ENCODE data around the gene GLYATL3.

The GLYATL3 gene

DNA sequence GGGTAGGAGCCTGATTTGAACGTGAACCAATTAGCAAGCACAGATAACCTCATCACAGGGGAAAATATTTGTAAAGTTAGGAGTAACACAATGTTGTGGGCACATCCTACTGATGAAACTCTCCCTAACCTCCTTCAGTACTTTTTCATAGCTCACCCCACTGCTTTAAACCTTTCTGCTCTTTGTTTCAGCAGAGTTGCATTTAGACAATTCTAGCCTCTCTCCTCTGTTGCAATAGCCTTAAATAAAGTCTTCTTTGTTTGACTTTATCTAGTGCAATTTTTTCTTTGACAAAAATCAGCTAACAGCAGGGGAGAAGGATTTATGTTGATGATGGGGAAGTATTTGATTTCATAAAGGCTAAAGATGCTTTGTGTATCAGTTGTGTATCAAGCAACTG lies 64.8 kb downstream of the GLYATL3 start:
- TF ChIP-seq, protein P1, sequence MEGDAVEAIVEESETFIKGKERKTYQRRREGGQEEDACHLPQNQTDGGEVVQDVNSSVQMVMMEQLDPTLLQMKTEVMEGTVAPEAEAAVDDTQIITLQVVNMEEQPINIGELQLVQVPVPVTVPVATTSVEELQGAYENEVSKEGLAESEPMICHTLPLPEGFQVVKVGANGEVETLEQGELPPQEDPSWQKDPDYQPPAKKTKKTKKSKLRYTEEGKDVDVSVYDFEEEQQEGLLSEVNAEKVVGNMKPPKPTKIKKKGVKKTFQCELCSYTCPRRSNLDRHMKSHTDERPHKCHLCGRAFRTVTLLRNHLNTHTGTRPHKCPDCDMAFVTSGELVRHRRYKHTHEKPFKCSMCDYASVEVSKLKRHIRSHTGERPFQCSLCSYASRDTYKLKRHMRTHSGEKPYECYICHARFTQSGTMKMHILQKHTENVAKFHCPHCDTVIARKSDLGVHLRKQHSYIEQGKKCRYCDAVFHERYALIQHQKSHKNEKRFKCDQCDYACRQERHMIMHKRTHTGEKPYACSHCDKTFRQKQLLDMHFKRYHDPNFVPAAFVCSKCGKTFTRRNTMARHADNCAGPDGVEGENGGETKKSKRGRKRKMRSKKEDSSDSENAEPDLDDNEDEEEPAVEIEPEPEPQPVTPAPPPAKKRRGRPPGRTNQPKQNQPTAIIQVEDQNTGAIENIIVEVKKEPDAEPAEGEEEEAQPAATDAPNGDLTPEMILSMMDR (conservative IDR thresholded peaks at IDR 0.05; ENCODE audit: low read length), result no peak
- no peak for TF ChIP-seq EZH2phosphoT487 (IDR thresholded peaks at IDR 0.05; ENCODE audit: borderline replicate concordance)
- Histone ChIP-seq H3K79me2 (ENCODE audit: insufficient read depth, low read length) (no peaks in the 10 kb centered on the region), H3K36me3 (ENCODE audit: insufficient read depth, low read length) (no peaks in the 10 kb centered on the region), H3K9me3 (ENCODE audit: insufficient read depth, low read depth, low read length) (no peaks in the 10 kb centered on the region), H3K27me3 (ENCODE audit: insufficient read depth, low read length, poor library complexity, severe bottlenecking) (no peaks in the 10 kb centered on the region), H3F3A (ENCODE audit: low read depth) (no peaks in the 10 kb centered on the region), H3K4me2 (ENCODE audit: low read depth, low read length, poor library complexity, severe bottlenecking) (no peak overlapping the region), H2AFZ (ENCODE audit: low read length) (no peak overlapping the region), H3K4me3 (ENCODE audit: low read length, poor library complexity, severe bottlenecking) (no peak overlapping the region), H3K4me1 (ENCODE audit: insufficient read depth, low read length, poor library complexity, severe bottlenecking) (no peaks in the 10 kb centered on the region), H3K9ac (ENCODE audit: low read depth, low read length, poor library complexity, severe bottlenecking) (no peak overlapping the region), H3K9me2 (replicated peaks; ENCODE audit: low read depth, low read length) (no peaks in the 10 kb centered on the region), H4K20me1 (ENCODE audit: insufficient read depth, low read length, poor library complexity, severe bottlenecking) (no peaks in the 10 kb centered on the region)

DNA sequence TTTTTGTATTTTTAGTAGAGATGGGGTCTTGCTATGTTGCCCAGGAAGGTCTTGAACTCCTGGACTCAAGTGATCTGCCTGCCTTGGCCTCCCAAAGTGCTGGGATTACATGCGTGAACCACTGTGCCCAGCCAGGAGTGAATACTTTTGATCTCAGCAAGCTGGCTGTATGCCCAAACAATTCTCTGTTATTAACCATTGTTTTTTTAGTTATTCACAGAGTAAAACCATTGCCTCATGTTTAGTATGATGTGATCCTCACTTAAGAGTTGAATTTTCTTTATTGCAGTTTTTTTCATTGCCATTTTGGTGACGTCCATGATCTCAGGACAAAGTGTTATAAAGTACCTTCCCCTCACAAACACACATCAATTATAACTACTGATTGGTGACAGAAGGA lies 65.5 kb downstream of the GLYATL3 start:
- H3K4me3 ChIP-seq (ENCODE audit: low read length, poor library complexity, severe bottlenecking), result no peak overlapping the region
- no peak for TF ChIP-seq EZH2phosphoT487 (IDR thresholded peaks at IDR 0.05; ENCODE audit: borderline replicate concordance)
- TF ChIP-seq, protein P1 (conservative IDR thresholded peaks at IDR 0.05; ENCODE audit: low read length), result no peak
- H2AFZ ChIP-seq (ENCODE audit: low read length), result no peak overlapping the region
- no peak overlapping the region for H3K4me2 ChIP-seq (ENCODE audit: low read depth, low read length, poor library complexity, severe bottlenecking)
- no peaks in the 10 kb centered on the region for H3F3A ChIP-seq (ENCODE audit: low read depth)
- no peaks in the 10 kb centered on the region for H3K9me2 ChIP-seq (replicated peaks; ENCODE audit: low read depth, low read length)
- no peaks in the 10 kb centered on the region for H3K36me3 ChIP-seq (ENCODE audit: insufficient read depth, low read length)
- no peak overlapping the region for H3K9ac ChIP-seq (ENCODE audit: low read depth, low read length, poor library complexity, severe bottlenecking)
- H3K4me1 ChIP-seq (ENCODE audit: insufficient read depth, low read length, poor library complexity, severe bottlenecking), result no peaks in the 10 kb centered on the region
- H3K9me3 ChIP-seq (ENCODE audit: insufficient read depth, low read depth, low read length), result no peaks in the 10 kb centered on the region
- H3K27me3 ChIP-seq (ENCODE audit: insufficient read depth, low read length, poor library complexity, severe bottlenecking), result no peaks in the 10 kb centered on the region
- H4K20me1 ChIP-seq (ENCODE audit: insufficient read depth, low read length, poor library complexity, severe bottlenecking), result no peaks in the 10 kb centered on the region
- H3K79me2 ChIP-seq (ENCODE audit: insufficient read depth, low read length), result no peaks in the 10 kb centered on the region

DNA sequence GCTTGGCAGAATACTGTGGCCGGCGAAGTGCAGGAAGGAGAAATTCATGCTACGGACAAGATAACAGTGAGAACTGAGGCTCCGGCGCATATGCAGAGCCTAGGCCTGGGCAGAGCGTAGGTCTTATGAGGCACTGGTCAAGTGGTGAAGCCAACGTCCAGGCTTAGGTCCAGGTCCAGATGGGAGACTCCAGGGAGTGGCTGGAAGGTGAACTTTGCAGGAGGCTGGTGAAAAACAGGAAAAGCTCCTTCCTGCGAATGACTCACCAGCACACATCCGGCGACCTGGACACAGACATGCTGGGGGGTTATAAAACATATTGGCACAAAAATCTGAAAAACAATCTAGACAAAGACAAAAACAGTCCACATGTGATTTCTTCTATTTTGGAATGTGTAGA lies 66.1 kb downstream of the GLYATL3 start:
- H3K4me2 ChIP-seq (ENCODE audit: low read depth, low read length, poor library complexity, severe bottlenecking), result no peak overlapping the region
- H3K36me3 ChIP-seq (ENCODE audit: insufficient read depth, low read length), result no peaks in the 10 kb centered on the region
- no peak overlapping the region for H3K9ac ChIP-seq (ENCODE audit: low read depth, low read length, poor library complexity, severe bottlenecking)
- no peaks in the 10 kb centered on the region for H3K79me2 ChIP-seq (ENCODE audit: insufficient read depth, low read length)
- H3K9me3 ChIP-seq (ENCODE audit: insufficient read depth, low read depth, low read length), result no peaks in the 10 kb centered on the region
- H3K27me3 ChIP-seq (ENCODE audit: insufficient read depth, low read length, poor library complexity, severe bottlenecking), result no peaks in the 10 kb centered on the region
- no peaks in the 10 kb centered on the region for H3F3A ChIP-seq (ENCODE audit: low read depth)
- H4K20me1 ChIP-seq (ENCODE audit: insufficient read depth, low read length, poor library complexity, severe bottlenecking), result no peaks in the 10 kb centered on the region
- no peaks in the 10 kb centered on the region for H3K4me1 ChIP-seq (ENCODE audit: insufficient read depth, low read length, poor library complexity, severe bottlenecking)
- H3K4me3 ChIP-seq (ENCODE audit: low read length, poor library complexity, severe bottlenecking), result no peak overlapping the region
- no peak for TF ChIP-seq EZH2phosphoT487 (IDR thresholded peaks at IDR 0.05; ENCODE audit: borderline replicate concordance)
- TF ChIP-seq, protein P1 (conservative IDR thresholded peaks at IDR 0.05; ENCODE audit: low read length), result no peak
- H3K9me2 ChIP-seq (replicated peaks; ENCODE audit: low read depth, low read length), result no peaks in the 10 kb centered on the region
- no peak overlapping the region for H2AFZ ChIP-seq (ENCODE audit: low read length)
